Mucosa of descending colon (tissue), 3 donors: ENCODE data around the gene CC2D2B. TPM values are rescaled to one million over a fixed set of nuclear protein-coding genes. Genes with fewer than 3 reads are reported as not detected.

ENCODE experiments used
- ATAC-seq: fragments of 200-7000 bp; cut with Tn5 transposase; one replicate; pipeline ENCODE4 v1.9.1; 2020; ENCODE audit warnings: mild to moderate bottlenecking, moderate library complexity
- DNase-seq, 3 donors: peaks; one replicate each; pipeline ENCODE4 v3.0.0-alpha.2; 2020
- H3K36me3 ChIP-seq: fragments of 200-600 bp; one replicate; pipeline ENCODE4 v1.8.0; 2021; ENCODE audit warnings: low read depth, mild to moderate bottlenecking
- H3K4me1 ChIP-seq: fragments of 200-600 bp; one replicate; pipeline ENCODE4 v1.8.0; 2021; ENCODE audit warnings: low read depth, mild to moderate bottlenecking
- H3K4me3 ChIP-seq: fragments of 200-600 bp; one replicate; pipeline ENCODE4 v1.8.0; 2021; ENCODE audit warnings: mild to moderate bottlenecking
- H3K9me3 ChIP-seq: fragments of 200-600 bp; one replicate; pipeline ENCODE4 v1.8.0; 2021; ENCODE audit warnings: mild to moderate bottlenecking
- CTCF ChIP-seq: fragments of 200-600 bp; IDR thresholded peaks from one replicate; pipeline ENCODE4 v1.8.0; 2022; ENCODE audit warnings: antibody characterized with exemption, mild to moderate bottlenecking
- intact Hi-C, 2 donors: fragments of 100-400 bp; cut with DNase I in 1 of 2; cut with micrococcal nuclease in 1 of 2; formaldehyde crosslinking; loops; one replicate each; pipeline versions ENCODE4 v1.11.0 to v1.11.1; 2022; cut with DNase I, micrococcal nuclease
- total RNA-seq, 3 donors: library from RNA; stranded (reverse); fragmentation: NEBNext Ultra II Directional in 2 of 3; extraction: Animal tissue kit (Norgen Biotek cat#: 25700) in 2 of 3; gene quantifications; one replicate each; pipeline versions ENCODE4 v1.2.1 to v1.2.4, GENCODE V29; 2021 to 2023
- donor health status: DM: no; HTN: no; CAD: no; lungs with moderate emphysema.
- donor health status: DM: no; HTN: no; CAD: no.
- donor health status: DM: no; HTN: yes; CAD: no.

Gene CC2D2B
- total RNA-seq, 3 donors from 2014 or later, result 0.41 to 1.7 (median 0.75) TPM

GRCh38 chr10:95865814-95866466 is 41.8 kb upstream of the CC2D2B start:
- no peaks in the 10 kb centered on the region for H3K9me3 ChIP-seq
- TF ChIP-seq CTCF, result no peak
- no peaks in the 10 kb centered on the region for H3K36me3 ChIP-seq
- H3K4me3 ChIP-seq, result no peak overlapping the region
- DNase-seq (peak; percentile 23 to 54 (median 53)), ATAC-seq (peak; percentile 82)
- intact Hi-C loops, result no loop called here
- H3K4me1 ChIP-seq, result peaks cover 7% of the 10 kb centered on the region

- no peaks in the 10 kb centered on the region for H3K36me3 ChIP-seq
- no peak for TF ChIP-seq CTCF
- ATAC-seq, result peak; percentile 58
- no peaks in the 10 kb centered on the region for H3K9me3 ChIP-seq
- peaks cover 7% of the 10 kb centered on the region for H3K4me1 ChIP-seq
- intact Hi-C loops, result no loop called here
- DNase-seq, result no peak
- H3K4me3 ChIP-seq, result no peak overlapping the region
Measured at GRCh38 chr10:95866467-95866842, 41.3 kb upstream of the CC2D2B start.

GRCh38 chr10:95867866-95868265 is 39.9 kb upstream of the CC2D2B start:
- H3K36me3 ChIP-seq, result no peaks in the 10 kb centered on the region
- no peak overlapping the region for H3K4me3 ChIP-seq
- no peaks in the 10 kb centered on the region for H3K9me3 ChIP-seq
- H3K4me1 ChIP-seq, result peaks cover 7% of the 10 kb centered on the region
- intact Hi-C loops, result no loop called here
- ATAC-seq (no peak), DNase-seq (no peak)
- TF ChIP-seq CTCF, result no peak

GRCh38 chr10:95872158-95872711 is 35.5 kb upstream of the CC2D2B start:
- Histone ChIP-seq H3K4me1 (no peaks in the 10 kb centered on the region), H3K4me3 (no peak overlapping the region), H3K36me3 (no peaks in the 10 kb centered on the region), H3K9me3 (no peaks in the 10 kb centered on the region)
- ATAC-seq (no peak), DNase-seq (no peak)
- intact Hi-C loops, result no loop called here
- TF ChIP-seq CTCF, result no peak

- DNase-seq (no peak), ATAC-seq (no peak)
- Histone ChIP-seq H3K4me3 (no peak overlapping the region), H3K4me1 (no peaks in the 10 kb centered on the region), H3K9me3 (no peaks in the 10 kb centered on the region), H3K36me3 (no peaks in the 10 kb centered on the region)
- intact Hi-C loops, result no loop called here
- TF ChIP-seq CTCF, result no peak
Measured at GRCh38 chr10:95873139-95873538, 34.6 kb upstream of the CC2D2B start.
